ENCODE data around the gene GDNF.

GDNF gene

DNA sequence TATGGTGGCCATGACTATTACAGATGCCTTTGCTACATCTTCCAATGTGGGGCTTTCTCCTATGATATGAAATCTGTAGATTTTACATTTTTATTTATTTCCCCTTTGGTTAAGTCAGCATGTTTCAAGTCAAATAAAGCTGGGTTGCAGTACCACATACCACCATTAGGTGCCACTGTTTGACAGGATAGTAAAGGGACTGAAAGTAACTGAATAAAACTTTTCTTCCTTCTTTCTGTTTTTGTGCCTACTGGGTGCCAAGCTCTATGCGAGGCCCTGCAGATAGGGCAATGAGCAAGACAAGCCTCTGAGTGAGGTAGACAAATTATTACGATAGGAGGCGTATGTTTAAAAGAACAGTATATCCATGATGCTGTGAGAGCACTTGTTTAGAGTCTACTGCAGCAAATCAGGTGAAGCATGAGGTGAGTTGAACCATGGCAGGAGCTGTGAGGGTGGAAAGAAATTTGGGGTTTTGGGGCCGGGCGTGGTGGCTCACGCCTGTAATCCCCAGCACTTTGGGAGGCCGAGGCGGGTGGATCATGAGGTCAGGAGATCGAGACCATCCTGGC is 64.8 kb downstream of the GDNF start:
- no peak for FAIRE-seq

DNA sequence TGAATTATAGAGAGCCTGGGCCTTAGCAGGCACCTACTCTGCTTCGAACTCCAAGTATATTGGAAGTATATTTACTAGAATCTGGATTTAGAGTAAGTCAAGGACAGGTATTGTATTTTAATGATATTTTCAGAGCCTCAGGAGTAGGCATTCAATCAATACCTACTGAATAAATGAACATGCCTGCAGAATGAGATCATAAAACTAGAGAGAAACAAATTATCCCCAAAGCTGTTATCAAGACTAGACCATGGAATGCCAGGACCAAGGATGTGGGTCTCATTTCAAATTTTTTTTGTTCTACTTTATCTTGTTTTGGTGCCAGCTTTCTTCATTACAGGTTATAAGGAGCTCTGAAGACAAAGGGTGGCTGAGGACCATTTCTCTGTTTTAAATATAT is 66.0 kb downstream of the GDNF start:
- no peak for FAIRE-seq

DNA sequence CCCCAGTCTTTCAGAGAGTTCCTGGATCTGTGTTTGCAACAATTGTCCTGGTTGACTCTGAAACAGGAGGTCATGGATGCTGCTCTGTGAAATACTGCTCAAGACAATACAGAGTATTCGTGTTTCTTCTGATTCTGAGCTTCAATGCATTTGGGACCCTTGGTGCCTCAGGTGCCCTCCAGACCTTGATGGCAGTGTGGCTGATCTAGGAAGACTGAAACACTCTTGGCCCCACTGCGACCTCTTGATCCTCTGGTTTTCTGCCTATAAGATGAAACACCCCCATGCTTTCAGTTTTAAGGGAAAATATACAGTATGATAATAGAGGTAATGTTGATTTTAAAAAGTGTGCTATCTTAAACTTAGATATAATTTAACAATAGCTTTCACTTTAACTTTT is 67.6 kb downstream of the GDNF start:
- no peak for FAIRE-seq

DNA sequence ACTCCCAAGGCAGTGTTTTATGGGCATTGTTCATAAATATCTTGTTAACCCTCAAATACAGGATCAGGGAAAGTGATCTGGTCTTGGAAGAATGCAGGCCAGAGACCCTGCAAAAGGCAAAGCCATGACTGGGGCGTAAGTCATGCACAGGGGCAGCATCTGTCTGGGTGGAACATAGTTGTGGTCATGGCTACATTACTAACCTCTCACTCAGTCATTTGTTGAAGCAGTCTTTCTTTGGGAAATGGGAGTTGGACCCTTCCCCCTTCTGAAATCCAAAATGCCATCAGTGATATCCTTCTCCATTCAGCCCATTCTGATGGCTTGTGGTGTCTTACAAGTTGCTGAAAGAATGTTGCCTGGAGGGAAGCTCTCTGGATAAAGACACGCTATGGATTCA is 68.1 kb downstream of the GDNF start:
- FAIRE-seq, result no peak

DNA sequence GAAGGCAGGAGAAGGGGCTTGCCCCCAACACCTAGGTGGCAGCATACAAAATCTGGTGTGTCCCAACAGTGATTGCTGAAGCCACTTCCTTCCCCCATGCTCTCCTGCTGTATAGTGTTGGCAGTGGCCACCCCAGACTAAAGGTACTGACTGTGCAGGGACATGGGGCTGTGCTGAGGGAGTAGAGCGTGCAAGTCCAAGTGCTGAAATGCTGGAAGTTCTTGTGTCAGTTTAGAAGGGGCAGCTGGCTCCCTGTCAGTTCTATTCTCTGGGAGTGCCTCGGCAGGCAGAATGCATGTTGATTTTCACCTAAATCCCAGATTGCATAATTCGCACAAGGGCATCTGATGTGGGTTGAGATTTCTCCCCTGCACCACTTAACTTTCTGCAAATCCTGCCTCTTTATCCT is 68.6 kb downstream of the GDNF start:
- FAIRE-seq, result no peak

DNA sequence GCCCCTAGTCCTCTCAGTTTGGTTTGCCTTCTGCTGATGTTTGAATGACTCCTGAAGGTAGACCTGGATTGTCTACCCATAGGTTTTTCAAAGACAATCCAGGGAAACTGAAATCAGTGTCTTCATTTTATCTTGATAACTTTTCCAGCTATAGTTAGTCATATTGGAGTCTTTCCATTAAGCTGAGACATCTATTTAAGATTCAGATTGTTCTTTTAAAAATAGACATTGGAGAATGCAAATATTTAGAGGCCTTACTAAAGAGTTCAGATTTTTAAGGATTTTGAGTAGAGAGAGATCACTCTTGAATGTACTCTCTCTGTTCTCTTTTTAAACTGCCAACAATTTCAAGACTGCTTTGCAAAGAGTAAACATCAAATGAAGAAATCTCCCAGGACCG is 69.1 kb downstream of the GDNF start:
- no peak for FAIRE-seq

DNA sequence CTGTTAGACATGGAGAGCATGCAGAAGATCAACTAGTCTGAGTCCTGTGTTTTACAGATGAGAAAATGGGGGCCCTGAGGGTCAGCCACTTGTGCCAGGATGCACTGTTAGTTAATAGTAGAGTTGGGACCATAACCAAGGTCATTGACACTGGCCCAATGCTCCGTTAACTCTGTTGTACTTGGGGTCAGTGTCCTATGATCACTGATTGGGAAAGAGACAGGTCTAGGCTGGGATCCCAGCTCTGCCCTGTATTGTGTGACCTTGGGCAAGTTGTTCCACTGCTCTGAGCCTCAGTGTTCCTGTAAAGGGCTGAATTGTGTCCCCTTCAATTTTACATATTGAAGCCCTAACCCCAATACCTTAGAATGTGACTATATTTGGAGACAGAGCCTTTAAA is 70.0 kb downstream of the GDNF start:
- no peak for FAIRE-seq

DNA sequence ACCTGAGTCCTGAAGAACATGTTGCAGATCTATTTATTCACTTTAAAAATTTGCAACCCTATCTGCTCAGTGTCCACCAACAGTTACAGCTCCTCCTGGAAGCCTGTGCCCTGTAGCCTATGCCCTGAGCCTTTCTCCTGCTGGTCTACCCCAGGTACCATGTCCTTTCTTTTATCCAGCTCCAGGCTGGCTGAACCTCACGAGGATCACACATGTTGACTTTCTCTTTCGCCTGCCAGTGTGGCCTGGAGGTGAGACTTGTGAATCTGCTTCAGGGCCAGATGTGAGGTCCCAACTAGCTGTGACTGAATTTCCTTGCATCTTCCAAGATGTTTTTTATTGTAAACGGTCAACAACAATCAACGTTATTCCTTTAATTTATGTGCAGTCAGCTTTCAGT is 70.7 kb downstream of the GDNF start:
- no peak for FAIRE-seq

DNA sequence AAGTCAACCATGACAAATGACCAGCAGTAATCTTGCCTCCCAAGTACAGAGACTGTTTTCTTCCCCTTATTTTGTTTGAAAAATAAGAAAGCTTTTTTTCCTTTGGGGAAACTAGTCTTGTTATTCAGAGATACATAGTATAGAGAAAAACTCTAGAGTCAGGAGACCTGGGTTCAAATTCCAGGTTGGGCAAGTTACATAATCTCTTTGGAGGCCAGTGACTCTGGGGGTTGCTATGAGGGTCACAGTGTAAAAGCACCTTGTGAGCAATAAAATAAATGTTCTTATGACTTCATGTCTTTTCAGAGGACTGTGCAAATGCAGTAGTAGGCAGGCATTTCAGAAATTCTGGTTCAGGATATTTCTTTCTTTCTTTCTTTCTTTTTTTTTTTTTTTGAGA is 71.5 kb downstream of the GDNF start:
- FAIRE-seq, result no peak

DNA sequence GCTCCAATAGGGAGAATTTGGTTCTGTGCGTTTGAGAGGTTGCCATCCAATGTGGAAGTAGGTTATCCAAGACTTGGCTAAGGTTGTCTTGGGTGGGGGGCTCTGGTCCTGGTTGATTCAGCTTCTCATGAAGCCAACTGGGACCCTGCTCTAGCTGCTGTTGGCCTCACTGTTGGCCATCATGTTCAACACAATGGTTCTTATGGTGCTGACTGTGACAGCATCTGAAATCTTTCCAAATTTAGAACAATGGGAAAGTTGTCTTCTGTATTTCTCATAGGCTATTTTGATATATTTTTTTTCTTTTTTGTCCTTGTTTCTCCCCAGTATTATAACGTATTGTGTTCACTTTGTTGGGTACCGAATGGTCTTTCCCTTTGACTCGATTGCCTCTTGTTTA is 71.9 kb downstream of the GDNF start:
- no peak for FAIRE-seq

DNA sequence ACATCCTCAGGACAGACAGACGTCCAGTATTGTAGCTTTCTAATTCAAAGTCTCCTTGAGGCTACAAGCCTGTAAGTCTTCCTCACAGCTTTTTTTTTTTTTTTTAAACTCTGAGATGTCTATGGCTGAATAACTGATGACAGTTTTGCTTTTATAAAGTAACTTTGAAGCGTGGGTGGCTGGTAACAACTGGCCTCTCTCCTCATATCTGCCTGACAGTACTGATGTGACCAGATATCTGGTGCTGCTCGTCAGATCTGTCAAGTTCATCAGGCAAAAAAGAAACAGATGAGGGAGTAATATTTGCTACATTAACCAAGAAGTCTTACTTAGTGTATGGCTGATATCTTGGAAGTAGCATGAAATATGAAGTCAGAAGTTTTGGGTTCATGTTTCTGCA is 72.6 kb downstream of the GDNF start:
- no peak for FAIRE-seq
